Breast epithelium (tissue), 3 donors: ENCODE measurements around the gene SLAMF8.

ENCODE experiments used
- POLR2AphosphoS5 ChIP-seq, 3 donors: sonication (generic); formaldehyde crosslinking; IDR thresholded peaks; one replicate each; pipeline ENCODE4 v1.6.1; 2017; ENCODE audit warnings: antibody characterized with exemption in 3 of 3
- TF ChIP-seq, protein P1 (sequence below), 3 donors: fragments of 450-650 bp; IDR thresholded peaks; one replicate each; pipeline ENCODE4 v1.5.1; 2016 to 2017; ENCODE audit warnings: antibody characterized with exemption in 3 of 3, mild to moderate bottlenecking in 3 of 3, moderate library complexity in 3 of 3

GRCh38 chr1:159830722-159831121, 4.0 kb downstream of the SLAMF8 start:
- TF ChIP-seq, protein P1, sequence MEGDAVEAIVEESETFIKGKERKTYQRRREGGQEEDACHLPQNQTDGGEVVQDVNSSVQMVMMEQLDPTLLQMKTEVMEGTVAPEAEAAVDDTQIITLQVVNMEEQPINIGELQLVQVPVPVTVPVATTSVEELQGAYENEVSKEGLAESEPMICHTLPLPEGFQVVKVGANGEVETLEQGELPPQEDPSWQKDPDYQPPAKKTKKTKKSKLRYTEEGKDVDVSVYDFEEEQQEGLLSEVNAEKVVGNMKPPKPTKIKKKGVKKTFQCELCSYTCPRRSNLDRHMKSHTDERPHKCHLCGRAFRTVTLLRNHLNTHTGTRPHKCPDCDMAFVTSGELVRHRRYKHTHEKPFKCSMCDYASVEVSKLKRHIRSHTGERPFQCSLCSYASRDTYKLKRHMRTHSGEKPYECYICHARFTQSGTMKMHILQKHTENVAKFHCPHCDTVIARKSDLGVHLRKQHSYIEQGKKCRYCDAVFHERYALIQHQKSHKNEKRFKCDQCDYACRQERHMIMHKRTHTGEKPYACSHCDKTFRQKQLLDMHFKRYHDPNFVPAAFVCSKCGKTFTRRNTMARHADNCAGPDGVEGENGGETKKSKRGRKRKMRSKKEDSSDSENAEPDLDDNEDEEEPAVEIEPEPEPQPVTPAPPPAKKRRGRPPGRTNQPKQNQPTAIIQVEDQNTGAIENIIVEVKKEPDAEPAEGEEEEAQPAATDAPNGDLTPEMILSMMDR (IDR thresholded peaks at IDR 0.05) = no peak
- no peak for TF ChIP-seq POLR2AphosphoS5 (IDR thresholded peaks at IDR 0.05)
